H1 (cell line): ENCODE data around the gene SPSB3.

Experiments used
- EZH2 ChIP-seq: fragments of 200-600 bp; sonication (generic); IDR thresholded peaks from 2 replicates; pipeline ENCODE4 v1.7.1; 2012; ENCODE audit warnings: low read depth, mild to moderate bottlenecking, moderate library complexity, low read length, inconsistent platforms; ENCODE audit not compliant: severe bottlenecking
- HDAC2 ChIP-seq, 2 experiments: fragments of 300-600 bp in 1 of 2; sonication (generic) in 1 of 2; IDR thresholded peaks; 2 replicates each; pipeline ENCODE4 v1.6.1; 2011 to 2012; ENCODE audit warnings: low read depth in 2 of 2, low read length in 2 of 2, mild to moderate bottlenecking in 2 of 2, moderate library complexity in 2 of 2, borderline replicate concordance in 1 of 2, inconsistent platforms in 1 of 2
- JUN ChIP-seq: IDR thresholded peaks from 2 replicates; pipeline ENCODE4 v1.6.1; 2011; ENCODE audit warnings: low read depth, mild to moderate bottlenecking, improper control_type of control experiment, low read length
- POLR2A ChIP-seq, 2 experiments: IDR thresholded peaks; 1 replicate in 1 of 2; 2 replicates in 1 of 2; pipeline ENCODE4 v1.6.1; 2011; ENCODE audit warnings: low read depth in 2 of 2, low read length in 2 of 2, mild to moderate bottlenecking in 2 of 2; ENCODE audit errors: control extremely low read depth in 1 of 2
- POLR2AphosphoS5 ChIP-seq: IDR thresholded peaks from 2 replicates; pipeline ENCODE4 v1.6.1; 2011; ENCODE audit warnings: low read depth, low read length
- RXRA ChIP-seq: IDR thresholded peaks from 2 replicates; pipeline ENCODE4 v1.6.1; 2011; ENCODE audit warnings: low read depth, mild to moderate bottlenecking, low read length, moderate library complexity; ENCODE audit not compliant: insufficient read depth
- SP1 ChIP-seq: IDR thresholded peaks from 2 replicates; pipeline ENCODE4 v1.6.1; 2011; ENCODE audit warnings: low read depth, low read length
- TCF12 ChIP-seq: IDR thresholded peaks from 2 replicates; pipeline ENCODE4 v1.6.1; 2011; ENCODE audit warnings: low read depth, mild to moderate bottlenecking, low read length
- YY1 ChIP-seq: IDR thresholded peaks from 2 replicates; pipeline ENCODE4 v1.6.1; 2011; ENCODE audit warnings: low read depth, mild to moderate bottlenecking, low read length
- TF ChIP-seq, protein P1 (sequence below): IDR thresholded peaks from 2 replicates; pipeline ENCODE4 v1.6.1; 2011; ENCODE audit warnings: low read length, improper control_type of control experiment
- TF ChIP-seq, protein P2 (sequence below), 3 experiments: IDR thresholded peaks; 1 replicate in 2 of 3; 2 replicates in 1 of 3; pipeline versions ENCODE4 v1.5.1 to v1.6.1; 2011; ENCODE audit warnings: low read length in 3 of 3, mild to moderate bottlenecking in 3 of 3, inconsistent platforms in 2 of 3, low read depth in 1 of 3, moderate library complexity in 1 of 3; ENCODE audit not compliant: insufficient read depth in 1 of 3; ENCODE audit errors: control extremely low read depth in 1 of 3
- TF ChIP-seq, protein P3 (sequence below): IDR thresholded peaks from 2 replicates; pipeline ENCODE4 v1.6.1; 2011; ENCODE audit warnings: low read depth, mild to moderate bottlenecking, low read length; ENCODE audit not compliant: insufficient read depth

DNA sequence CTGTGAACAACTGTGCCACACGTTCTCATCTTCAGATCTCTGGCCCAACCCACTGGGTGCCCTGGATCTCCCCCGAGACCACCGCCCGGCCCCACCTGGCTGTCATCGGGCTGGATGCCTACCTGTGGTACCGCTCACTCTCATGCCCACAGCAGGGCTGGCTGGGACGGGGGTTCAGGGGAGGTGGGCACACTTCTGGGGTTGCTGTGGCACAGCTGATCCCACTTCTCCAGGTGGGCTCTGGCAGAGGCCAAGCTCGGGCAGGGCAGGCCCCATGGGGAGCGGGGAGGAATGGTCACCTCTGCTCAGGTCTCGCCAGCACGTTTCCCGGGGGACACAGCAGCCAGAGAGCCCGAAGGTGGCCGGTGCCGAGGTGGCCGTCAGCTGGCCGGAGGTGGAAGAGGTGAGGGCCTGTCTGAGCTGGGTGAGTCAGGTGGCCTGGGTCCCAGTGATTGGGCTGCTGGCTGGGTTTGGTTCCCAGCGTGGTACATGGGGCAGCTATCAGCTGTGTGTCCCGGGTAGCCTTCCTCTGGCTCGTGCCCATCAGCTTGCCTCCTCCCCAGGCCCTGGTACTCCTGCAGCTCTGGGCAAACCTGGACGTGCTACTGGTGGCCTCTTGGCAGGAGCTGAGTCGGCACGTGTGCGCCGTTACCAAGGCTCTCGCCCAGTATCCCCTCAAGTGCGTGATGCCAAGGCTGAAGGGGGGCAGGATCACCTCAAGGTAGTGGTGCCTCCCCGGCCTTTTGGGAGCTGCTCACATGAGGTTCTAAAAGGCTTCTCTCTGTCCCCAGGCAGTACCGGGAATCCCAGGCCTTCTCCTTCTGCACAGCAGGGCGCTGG is 7.1 kb downstream of the SPSB3 start:
- TF ChIP-seq HDAC2 (IDR thresholded peaks at IDR 0.05; ENCODE audit: borderline replicate concordance in 1 of 2, low read depth in 2 of 2, low read length in 2 of 2), result no peak
- no peak for TF ChIP-seq JUN
- TF ChIP-seq YY1, result no peak
- TF ChIP-seq TCF12, result no peak
- peak in 1 of 2 experiments; percentile 17; a peak in 1 of 3 replicates for TF ChIP-seq POLR2A (IDR thresholded peaks at IDR 0.05; ENCODE audit: control extremely low read depth in 1 of 2, low read depth in 2 of 2, low read length in 2 of 2)
- TF ChIP-seq, protein P1, sequence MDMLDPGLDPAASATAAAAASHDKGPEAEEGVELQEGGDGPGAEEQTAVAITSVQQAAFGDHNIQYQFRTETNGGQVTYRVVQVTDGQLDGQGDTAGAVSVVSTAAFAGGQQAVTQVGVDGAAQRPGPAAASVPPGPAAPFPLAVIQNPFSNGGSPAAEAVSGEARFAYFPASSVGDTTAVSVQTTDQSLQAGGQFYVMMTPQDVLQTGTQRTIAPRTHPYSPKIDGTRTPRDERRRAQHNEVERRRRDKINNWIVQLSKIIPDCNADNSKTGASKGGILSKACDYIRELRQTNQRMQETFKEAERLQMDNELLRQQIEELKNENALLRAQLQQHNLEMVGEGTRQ, result no peak
- TF ChIP-seq, protein P2, sequence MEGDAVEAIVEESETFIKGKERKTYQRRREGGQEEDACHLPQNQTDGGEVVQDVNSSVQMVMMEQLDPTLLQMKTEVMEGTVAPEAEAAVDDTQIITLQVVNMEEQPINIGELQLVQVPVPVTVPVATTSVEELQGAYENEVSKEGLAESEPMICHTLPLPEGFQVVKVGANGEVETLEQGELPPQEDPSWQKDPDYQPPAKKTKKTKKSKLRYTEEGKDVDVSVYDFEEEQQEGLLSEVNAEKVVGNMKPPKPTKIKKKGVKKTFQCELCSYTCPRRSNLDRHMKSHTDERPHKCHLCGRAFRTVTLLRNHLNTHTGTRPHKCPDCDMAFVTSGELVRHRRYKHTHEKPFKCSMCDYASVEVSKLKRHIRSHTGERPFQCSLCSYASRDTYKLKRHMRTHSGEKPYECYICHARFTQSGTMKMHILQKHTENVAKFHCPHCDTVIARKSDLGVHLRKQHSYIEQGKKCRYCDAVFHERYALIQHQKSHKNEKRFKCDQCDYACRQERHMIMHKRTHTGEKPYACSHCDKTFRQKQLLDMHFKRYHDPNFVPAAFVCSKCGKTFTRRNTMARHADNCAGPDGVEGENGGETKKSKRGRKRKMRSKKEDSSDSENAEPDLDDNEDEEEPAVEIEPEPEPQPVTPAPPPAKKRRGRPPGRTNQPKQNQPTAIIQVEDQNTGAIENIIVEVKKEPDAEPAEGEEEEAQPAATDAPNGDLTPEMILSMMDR (IDR thresholded peaks at IDR 0.05; ENCODE audit: control extremely low read depth in 1 of 3, insufficient read depth in 1 of 3, low read depth in 1 of 3, low read length in 3 of 3), result no peak
- no peak for TF ChIP-seq EZH2
- no peak for TF ChIP-seq SP1
- no peak for TF ChIP-seq RXRA
- no peak for TF ChIP-seq POLR2AphosphoS5
- TF ChIP-seq, protein P3, sequence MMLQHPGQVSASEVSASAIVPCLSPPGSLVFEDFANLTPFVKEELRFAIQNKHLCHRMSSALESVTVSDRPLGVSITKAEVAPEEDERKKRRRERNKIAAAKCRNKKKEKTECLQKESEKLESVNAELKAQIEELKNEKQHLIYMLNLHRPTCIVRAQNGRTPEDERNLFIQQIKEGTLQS, result no peak
